Effector memory CD8-positive, alpha-beta T cell (primary cell): ENCODE measurements around the gene LRRC74A.

ENCODE experiments used
- ATAC-seq: fragments of 150-1000 bp; cut with Tn5 transposase; replicated peaks from 2 replicates; pipeline ENCODE4 v1.10.0; 2021; ENCODE audit warnings: mild to moderate bottlenecking, moderate library complexity
- DNase-seq, 3 experiments: peaks; one replicate each; pipeline ENCODE4 v3.0.0; 2021
- H3K27ac Mint-ChIP-seq, 2 donors: one replicate each; pipeline ENCODE4 v1.8.0; 2022; ENCODE audit warnings: mild to moderate bottlenecking in 2 of 2, mixed read lengths in 2 of 2, moderate library complexity in 2 of 2
- H3K27me3 Mint-ChIP-seq, 2 donors: one replicate each; pipeline ENCODE4 v1.8.0; 2022; ENCODE audit warnings: mixed read lengths in 2 of 2
- H3K36me3 Mint-ChIP-seq: one replicate; pipeline ENCODE4 v1.8.0; 2022; ENCODE audit warnings: mild to moderate bottlenecking, moderate library complexity, mixed read lengths; ENCODE audit not compliant: insufficient read depth
- H3K4me1 Mint-ChIP-seq, 2 donors: one replicate each; pipeline ENCODE4 v1.8.0; 2022; ENCODE audit warnings: low read depth in 2 of 2, mixed read lengths in 2 of 2
- H3K4me3 Mint-ChIP-seq, 2 donors: one replicate each; pipeline ENCODE4 v1.8.0; 2022; ENCODE audit warnings: mild to moderate bottlenecking in 2 of 2, mixed read lengths in 2 of 2, moderate library complexity in 2 of 2
- H3K9me3 Mint-ChIP-seq, 2 donors: one replicate each; pipeline ENCODE4 v1.8.0; 2022; ENCODE audit warnings: mixed read lengths in 2 of 2

Gene LRRC74A

GRCh38 chr14:76784266-76784874 is 41.8 kb upstream of the LRRC74A start:
- H3K27ac Mint-ChIP-seq: peak overlapping the region; percentile 90 to 91
- ATAC-seq: no peak
- peaks cover 11 to 12% of the 10 kb centered on the region in 2 donors for H3K4me1 Mint-ChIP-seq
- H3K4me3 Mint-ChIP-seq: no peak overlapping the region
- no peak for DNase-seq
- H3K9me3 Mint-ChIP-seq: no peaks in the 10 kb centered on the region
- peaks cover 25% of the 10 kb centered on the region for H3K36me3 Mint-ChIP-seq
- H3K27me3 Mint-ChIP-seq: no peaks in the 10 kb centered on the region

GRCh38 chr14:76784881-76785280 is 41.3 kb upstream of the LRRC74A start:
- Mint-ChIP-seq H3K27me3 (no peaks in the 10 kb centered on the region), H3K9me3 (no peaks in the 10 kb centered on the region), H3K27ac (no peak overlapping the region), H3K4me1 (peaks cover 11 to 12% of the 10 kb centered on the region in 2 donors), H3K36me3 (peaks cover 30% of the 10 kb centered on the region), H3K4me3 (no peak overlapping the region)
- peak; percentile 22 to 43 (median 40) for DNase-seq
- peak; percentile 94 for ATAC-seq

GRCh38 chr14:76786601-76787000 is 39.6 kb upstream of the LRRC74A start:
- ATAC-seq (no peak), DNase-seq (no peak)
- Mint-ChIP-seq H3K36me3 (peaks cover 42% of the 10 kb centered on the region), H3K9me3 (no peaks in the 10 kb centered on the region), H3K27ac (peak overlapping the region; percentile 84 to 88), H3K4me1 (peaks cover 11 to 12% of the 10 kb centered on the region in 2 donors), H3K4me3 (no peak overlapping the region), H3K27me3 (no peaks in the 10 kb centered on the region)

- no peaks in the 10 kb centered on the region for H3K9me3 Mint-ChIP-seq
- no peak for ATAC-seq
- DNase-seq: no peak
- H3K4me3 Mint-ChIP-seq: no peak overlapping the region
- no peaks in the 10 kb centered on the region for H3K27me3 Mint-ChIP-seq
- no peak overlapping the region for H3K27ac Mint-ChIP-seq
- no peaks in the 10 kb centered on the region for H3K4me1 Mint-ChIP-seq
- peaks cover 47% of the 10 kb centered on the region for H3K36me3 Mint-ChIP-seq
Measured at GRCh38 chr14:76792422-76792821, 33.8 kb upstream of the LRRC74A start.

GRCh38 chr14:76793324-76793723 is 32.9 kb upstream of the LRRC74A start:
- DNase-seq: no peak
- Mint-ChIP-seq H3K27me3 (no peaks in the 10 kb centered on the region), H3K9me3 (no peaks in the 10 kb centered on the region), H3K27ac (no peak overlapping the region), H3K4me3 (no peak overlapping the region), H3K4me1 (no peaks in the 10 kb centered on the region), H3K36me3 (peaks cover 40% of the 10 kb centered on the region)
- no peak for ATAC-seq

GRCh38 chr14:76793956-76794355 is 32.3 kb upstream of the LRRC74A start:
- Mint-ChIP-seq H3K27ac (no peak overlapping the region), H3K27me3 (no peaks in the 10 kb centered on the region), H3K4me3 (no peak overlapping the region), H3K9me3 (no peaks in the 10 kb centered on the region), H3K4me1 (no peaks in the 10 kb centered on the region), H3K36me3 (peaks cover 39% of the 10 kb centered on the region)
- DNase-seq: no peak
- no peak for ATAC-seq

- no peak for ATAC-seq
- Mint-ChIP-seq H3K4me1 (peaks cover 12 to 13% of the 10 kb centered on the region in 2 donors), H3K4me3 (no peak overlapping the region), H3K9me3 (no peaks in the 10 kb centered on the region), H3K27me3 (no peaks in the 10 kb centered on the region), H3K36me3 (peaks cover 27% of the 10 kb centered on the region), H3K27ac (no peak overlapping the region)
- DNase-seq: no peak
Measured at GRCh38 chr14:76806446-76806845, 19.8 kb upstream of the LRRC74A start.

- no peak overlapping the region for H3K4me3 Mint-ChIP-seq
Measured at GRCh38 chr14:76808011-76808410, 18.2 kb upstream of the LRRC74A start.

GRCh38 chr14:76808990-76809389 is 17.2 kb upstream of the LRRC74A start:
- Mint-ChIP-seq H3K4me1 (peaks cover 22 to 27% of the 10 kb centered on the region in 2 donors), H3K36me3 (peaks cover 28% of the 10 kb centered on the region), H3K4me3 (no peak overlapping the region), H3K9me3 (no peaks in the 10 kb centered on the region), H3K27ac (no peak overlapping the region), H3K27me3 (no peaks in the 10 kb centered on the region)
- DNase-seq (no peak), ATAC-seq (no peak)

More at GRCh38 chr14:76808011-76808410, 18.2 kb upstream of the LRRC74A start:
- ATAC-seq (no peak), DNase-seq (no peak)
- Mint-ChIP-seq H3K4me1 (peaks cover 20 to 24% of the 10 kb centered on the region in 2 donors), H3K27ac (no peak overlapping the region), H3K36me3 (peaks cover 28% of the 10 kb centered on the region), H3K27me3 (no peaks in the 10 kb centered on the region), H3K9me3 (no peaks in the 10 kb centered on the region)

- Mint-ChIP-seq H3K4me3 (peak overlapping the region; percentile 95 to 96), H3K27ac (peak overlapping the region in 1 of 2 donors; percentile 94), H3K9me3 (no peaks in the 10 kb centered on the region), H3K4me1 (peaks cover 22 to 27% of the 10 kb centered on the region in 2 donors), H3K36me3 (peaks cover 28% of the 10 kb centered on the region), H3K27me3 (no peaks in the 10 kb centered on the region)
- ATAC-seq (no peak), DNase-seq (no peak)
Measured at GRCh38 chr14:76810525-76810924, 15.7 kb upstream of the LRRC74A start.

- Mint-ChIP-seq H3K4me3 (peak overlapping the region; percentile 95 to 96), H3K36me3 (peaks cover 28% of the 10 kb centered on the region), H3K9me3 (no peaks in the 10 kb centered on the region), H3K27me3 (no peaks in the 10 kb centered on the region), H3K27ac (peak overlapping the region; percentile 93 to 94), H3K4me1 (peaks cover 22 to 27% of the 10 kb centered on the region in 2 donors)
- ATAC-seq (no peak), DNase-seq (peak in 2 of 3 experiments; percentile 6)
Measured at GRCh38 chr14:76810953-76811400, 15.2 kb upstream of the LRRC74A start.

- no peaks in the 10 kb centered on the region for H3K27me3 Mint-ChIP-seq
- H3K27ac Mint-ChIP-seq: peak overlapping the region; percentile 93 to 94
- peaks cover 27% of the 10 kb centered on the region for H3K36me3 Mint-ChIP-seq
- DNase-seq (no peak), ATAC-seq (no peak)
- peak overlapping the region; percentile 95 to 96 for H3K4me3 Mint-ChIP-seq
- H3K9me3 Mint-ChIP-seq: no peaks in the 10 kb centered on the region
- H3K4me1 Mint-ChIP-seq: peaks cover 22 to 27% of the 10 kb centered on the region in 2 donors
Measured at GRCh38 chr14:76811561-76811960, 14.6 kb upstream of the LRRC74A start.

- ATAC-seq: no peak
Measured at GRCh38 chr14:76812093-76812421, 14.2 kb upstream of the LRRC74A start.

More at GRCh38 chr14:76812093-76812421, 14.2 kb upstream of the LRRC74A start:
- Mint-ChIP-seq H3K27ac (peak overlapping the region; percentile 93 to 94), H3K36me3 (peaks cover 22% of the 10 kb centered on the region), H3K4me3 (peak overlapping the region; percentile 95 to 96), H3K4me1 (peaks cover 22 to 27% of the 10 kb centered on the region in 2 donors), H3K9me3 (no peaks in the 10 kb centered on the region), H3K27me3 (no peaks in the 10 kb centered on the region)
- no peak for DNase-seq
